Epidermal melanocyte (primary cell): ENCODE results near the gene AMHR2.

Source experiments
- DNase-seq: peaks from one replicate; pipeline ENCODE4 v3.0.0; 2011; ENCODE audit warnings: low spot score; ENCODE audit not compliant: insufficient read length

The AMHR2 gene

DNA sequence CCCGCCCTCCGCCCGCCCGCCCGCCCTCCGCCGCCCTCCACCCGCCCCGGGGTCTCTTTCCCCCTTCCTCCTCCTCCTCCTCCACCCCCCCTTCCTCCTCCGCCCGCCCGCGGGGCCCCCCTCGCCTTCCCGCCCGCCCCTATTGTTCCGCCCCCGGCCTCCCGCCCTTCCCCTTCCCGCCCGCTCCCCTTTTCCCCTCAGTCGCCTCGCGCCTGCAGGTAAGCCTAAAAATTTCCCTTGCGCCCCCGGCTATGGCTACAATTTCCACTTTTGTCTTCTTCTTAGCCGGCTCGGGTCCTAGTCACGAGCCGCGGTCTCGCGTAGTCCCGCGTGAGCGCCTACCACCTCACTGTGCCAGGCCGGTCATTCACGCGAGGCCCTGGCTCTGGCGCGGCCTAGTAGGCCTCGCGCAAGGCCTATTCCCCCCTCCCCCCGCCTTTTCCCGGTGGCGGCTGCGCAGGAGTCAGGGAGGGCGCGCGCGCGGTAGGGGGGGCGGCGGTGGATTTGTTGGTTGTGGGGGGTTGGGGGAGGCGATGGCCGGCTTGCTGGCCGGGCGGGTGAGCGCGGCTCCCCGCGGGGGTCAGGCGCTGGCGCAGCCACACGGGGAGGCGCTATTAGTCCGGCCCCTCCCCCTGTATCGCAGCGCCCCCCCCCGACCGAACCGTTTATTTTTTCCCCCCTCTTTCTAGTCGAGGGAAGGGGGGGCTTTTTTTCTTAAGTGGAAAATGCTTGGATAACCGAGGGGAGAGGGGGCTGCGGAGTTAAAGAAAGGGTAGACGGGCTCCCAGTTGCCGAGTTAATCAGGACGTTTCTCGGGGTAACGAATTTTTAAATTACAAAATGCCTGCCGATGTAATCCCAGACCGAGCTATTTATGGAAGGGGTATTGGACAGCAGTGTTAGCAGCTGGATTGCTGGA lies 28.8 kb downstream of the AMHR2 start:
- peak; percentile 82 for DNase-seq

DNA sequence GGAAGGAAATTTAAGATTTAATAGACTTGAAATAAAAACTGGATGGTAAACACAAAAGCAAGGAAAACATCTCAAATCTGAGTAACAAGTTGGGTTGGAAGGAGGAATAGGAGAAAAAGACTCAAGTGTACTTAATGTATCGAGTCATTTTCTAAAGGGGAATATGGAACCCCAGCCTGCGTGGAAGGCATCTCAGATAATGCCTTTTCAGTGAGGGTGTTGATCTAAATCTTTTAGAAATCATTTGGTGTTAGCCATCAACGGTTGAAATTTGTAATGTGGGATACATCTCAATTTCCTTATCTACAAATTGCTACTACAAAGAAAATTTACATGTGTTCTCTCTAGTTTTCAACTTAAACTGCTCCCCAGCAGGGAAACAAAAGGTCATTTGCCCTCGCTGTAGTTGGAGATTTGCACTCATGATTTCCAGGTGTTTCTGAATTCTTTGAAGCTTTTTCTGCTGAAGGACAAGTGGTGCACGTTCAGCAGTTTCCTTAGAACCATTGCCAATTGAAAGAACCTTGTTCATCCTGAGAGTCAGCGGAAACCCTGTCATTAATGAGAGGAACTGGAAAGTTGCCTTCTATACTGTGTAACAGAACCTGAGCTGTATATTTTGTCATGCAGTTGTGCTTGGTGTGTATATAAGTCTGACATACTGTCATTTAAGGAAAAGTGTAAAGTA lies 30.4 kb downstream of the AMHR2 start:
- no peak for DNase-seq

DNA sequence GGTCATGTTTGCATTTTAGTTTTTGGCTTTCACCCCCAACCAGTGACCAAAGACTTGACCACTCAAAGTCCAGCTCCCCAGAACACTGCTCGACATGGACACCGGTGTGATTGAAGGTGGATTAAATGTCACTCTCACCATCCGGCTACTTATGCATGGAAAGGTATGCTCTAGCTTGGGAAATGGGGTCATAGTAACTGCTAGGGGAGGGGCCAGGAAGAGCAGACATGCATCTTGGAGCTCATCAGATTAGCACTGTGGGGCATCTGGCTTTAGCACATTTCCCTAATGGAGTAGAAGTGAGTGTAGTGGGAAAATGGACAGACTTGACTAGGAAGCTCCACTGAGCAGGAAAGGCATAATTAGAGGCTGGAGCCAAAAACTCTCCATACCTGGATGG lies 31.1 kb downstream of the AMHR2 start:
- DNase-seq: no peak

DNA sequence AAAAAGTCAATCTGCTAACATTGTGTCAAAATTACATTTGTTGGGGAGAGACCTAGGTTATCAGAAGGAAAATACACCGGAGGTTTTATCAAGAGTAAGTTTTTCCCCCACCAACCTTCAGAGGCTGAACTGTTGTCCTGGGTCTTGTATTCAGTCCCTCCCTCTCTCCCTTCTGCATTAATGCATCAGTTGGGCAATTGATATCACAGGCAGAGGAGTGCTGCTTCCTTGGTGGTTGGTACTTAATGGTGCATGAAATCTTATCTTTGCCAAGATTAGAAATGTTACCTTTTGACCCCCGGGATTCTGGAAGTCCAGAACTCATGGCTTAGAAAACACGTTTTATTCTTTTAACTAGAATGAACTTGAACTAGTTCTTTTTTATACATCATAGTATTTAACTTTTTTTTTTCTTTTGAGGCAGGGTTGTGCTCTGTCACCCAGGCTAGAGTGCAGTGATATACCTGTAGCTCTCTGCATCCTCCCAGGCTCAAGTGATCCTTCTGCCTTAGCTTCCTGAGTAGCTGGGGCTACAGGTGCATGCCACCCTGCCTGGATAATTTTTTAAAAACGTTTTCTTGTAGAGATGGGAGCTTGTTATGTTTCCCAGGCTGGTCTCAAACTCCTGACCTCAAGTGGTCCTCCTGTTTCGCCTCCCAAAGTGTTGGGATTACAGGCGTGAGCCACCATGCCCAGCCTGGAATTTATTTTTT lies 33.2 kb downstream of the AMHR2 start:
- no peak for DNase-seq

DNA sequence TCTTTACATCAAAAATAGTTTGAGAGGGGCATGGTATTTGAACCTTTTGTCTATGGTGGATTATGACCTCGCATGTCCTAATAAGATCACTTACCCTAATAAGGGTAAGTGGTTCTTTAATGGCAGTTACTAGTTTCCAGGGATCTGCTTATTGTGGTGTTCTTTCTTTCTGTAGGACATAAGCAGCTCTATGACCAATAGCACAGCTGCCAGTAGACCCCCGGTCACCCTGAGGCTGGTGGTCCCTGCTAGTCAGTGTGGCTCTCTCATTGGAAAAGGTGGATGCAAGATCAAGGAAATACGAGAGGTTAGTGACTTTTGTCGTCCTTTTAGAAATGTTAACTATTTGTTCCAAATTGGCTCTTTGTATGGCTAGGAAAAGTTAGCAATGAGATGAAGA lies 35.4 kb downstream of the AMHR2 start:
- DNase-seq: no peak

DNA sequence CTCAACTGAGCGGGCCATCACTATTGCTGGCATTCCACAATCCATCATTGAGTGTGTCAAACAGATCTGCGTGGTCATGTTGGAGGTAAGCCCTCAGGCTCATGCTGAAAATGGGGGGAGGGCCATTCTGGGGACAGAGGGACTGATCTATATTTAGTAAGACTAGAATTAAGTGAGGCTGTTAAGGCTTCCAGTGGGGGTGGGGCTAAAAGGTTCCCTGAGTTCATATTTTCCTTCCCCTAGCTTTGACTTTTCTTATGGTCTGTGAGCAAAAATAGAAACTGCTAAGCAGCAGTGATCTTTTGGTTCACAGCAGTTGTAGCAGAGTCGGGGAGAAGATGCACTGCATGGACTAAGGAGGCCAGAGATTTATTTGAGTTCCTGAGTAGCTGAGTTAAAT lies 37.4 kb downstream of the AMHR2 start:
- DNase-seq: no peak

DNA sequence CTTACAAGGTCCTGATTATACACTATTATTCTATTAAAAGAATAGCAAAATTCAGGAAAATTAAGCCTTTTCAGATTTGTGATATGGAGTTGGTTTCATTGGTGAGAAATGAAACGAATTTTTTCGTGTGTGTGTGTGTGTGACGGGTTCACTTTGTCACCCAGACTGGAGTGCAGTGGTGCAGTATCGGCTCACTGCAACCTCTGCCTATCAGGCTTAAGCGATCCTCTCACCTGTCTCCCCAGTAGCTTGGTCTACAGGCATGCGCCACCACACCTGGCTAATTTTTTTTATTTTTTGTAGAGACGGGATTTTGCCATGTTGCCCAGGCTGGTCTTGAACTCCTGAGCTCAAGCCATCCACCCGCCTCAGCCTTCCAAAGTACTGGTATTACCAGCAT lies 37.9 kb downstream of the AMHR2 start:
- DNase-seq: no peak

DNA sequence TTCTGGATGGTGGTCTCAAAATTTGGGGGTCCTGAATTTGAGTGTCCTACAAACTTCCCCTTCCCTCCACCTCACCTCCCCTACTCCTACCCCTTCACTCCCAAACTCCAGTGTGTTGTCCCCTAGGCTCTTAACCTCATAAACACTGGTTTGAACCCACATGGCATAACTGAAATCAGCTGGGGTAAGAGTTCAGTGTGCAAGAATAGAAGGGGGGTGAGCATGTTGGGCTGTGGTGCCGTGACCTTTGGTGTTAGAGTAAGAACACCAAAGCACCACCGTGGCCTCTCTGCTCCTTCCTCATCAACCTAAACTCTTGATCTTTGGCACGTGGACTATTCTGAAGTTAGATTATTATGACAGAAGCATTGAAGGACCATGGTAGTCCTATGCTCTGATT lies 39.3 kb downstream of the AMHR2 start:
- no peak for DNase-seq

DNA sequence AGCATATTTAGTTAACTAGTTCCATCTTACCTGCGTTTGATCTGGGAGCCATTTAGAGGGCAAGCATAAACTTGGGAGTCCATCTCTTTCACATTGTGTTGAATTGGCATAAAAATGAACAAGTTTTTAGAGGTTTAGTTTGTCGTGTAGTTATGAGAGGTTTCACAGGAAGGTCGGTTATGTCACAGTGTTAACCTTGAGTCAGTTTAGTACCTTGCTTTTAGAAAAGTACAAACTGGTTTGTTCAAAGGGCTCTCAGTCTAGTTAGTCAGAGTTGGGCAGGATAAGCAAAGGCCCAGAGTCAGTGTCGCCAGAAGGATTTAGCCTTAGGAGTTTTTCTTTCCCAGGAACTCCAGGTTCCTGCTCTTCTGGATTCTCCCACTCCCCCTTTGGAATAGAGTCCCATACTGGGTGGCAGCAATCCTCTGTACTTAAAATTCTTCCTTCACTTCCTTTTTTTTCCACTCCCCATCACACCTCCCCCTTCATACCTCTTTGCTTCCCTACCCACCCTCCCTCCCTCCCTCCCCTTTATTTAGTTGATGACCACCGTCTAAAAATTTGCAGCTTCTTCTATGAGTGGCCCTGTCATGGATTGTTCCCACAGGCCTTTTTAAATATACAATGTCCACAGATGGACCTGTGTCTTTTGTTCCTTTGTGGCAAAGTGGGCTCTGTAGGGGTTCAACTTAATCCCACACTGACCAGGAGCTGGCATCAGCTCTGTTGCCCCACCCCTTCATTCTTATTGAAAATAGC lies 40.3 kb downstream of the AMHR2 start:
- DNase-seq: no peak

DNA sequence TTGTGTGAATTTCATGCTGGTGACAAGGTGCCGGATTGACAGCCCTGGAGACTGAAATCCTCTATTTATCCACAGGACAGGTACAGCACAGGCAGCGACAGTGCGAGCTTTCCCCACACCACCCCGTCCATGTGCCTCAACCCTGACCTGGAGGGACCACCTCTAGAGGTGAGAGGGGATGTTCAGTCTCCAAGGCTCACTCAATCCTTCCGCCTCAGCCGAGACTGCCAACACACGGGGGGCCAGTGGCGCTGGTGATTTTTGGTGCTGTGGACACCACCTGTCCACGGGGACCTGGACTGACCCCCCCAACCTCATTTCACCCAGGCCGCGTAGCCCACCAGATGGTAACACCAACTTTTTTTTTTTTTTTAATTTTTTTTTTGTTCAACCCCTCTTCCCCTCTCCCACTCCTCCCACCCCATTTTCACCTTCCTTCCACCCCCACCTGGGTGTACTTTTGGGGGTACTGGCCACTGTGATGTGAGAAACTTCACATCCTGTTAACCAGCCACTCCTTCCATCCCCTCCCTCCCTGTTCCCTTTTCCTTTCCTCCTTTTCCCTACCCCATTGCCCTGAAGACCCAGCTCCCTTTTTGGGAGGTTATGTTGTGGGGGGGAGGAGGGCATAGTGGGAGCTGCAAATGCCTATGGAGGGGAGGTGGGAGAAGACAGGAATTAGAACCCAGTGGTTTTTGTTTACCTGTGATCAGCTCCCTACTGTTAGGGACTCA lies 41.2 kb downstream of the AMHR2 start:
- no peak for DNase-seq

DNA sequence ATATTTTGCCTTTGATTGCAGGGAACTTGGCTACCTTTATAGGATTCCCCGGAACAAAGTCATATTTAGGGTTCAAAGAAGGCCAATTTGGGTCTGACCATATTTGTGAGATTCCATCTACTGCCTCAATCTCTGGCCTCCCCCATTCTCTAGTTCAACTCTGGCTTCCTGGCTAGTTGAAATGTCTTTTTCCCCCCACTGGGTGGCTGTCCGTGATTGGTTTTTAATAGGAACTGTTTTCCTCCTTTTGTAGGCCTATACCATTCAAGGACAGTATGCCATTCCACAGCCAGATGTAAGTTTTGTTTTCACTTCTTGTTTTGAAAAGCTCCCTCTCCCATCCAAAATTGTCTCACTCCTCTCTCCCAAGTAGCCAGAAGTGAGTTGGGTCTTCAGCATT lies 42.0 kb downstream of the AMHR2 start:
- no peak for DNase-seq

DNA sequence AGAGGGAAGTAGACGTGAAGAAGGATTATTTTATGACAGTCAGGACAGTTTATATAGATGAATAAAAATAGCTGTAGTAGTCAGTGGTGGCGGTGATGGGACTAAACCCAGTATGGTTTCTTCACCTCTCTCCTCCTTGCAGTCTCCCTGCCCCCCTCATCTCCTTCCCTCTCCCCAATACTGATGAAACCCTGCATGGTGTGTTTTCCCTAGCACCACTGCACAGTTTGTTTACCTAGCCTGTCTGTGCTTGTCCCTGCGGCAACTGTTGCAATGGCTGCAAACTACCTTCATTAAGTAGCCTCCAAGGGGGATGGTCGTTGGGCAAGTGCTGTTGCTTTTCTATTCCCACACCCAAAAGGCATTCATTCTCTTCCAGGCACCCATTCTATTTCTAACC lies 43.0 kb downstream of the AMHR2 start:
- no peak for DNase-seq

DNA sequence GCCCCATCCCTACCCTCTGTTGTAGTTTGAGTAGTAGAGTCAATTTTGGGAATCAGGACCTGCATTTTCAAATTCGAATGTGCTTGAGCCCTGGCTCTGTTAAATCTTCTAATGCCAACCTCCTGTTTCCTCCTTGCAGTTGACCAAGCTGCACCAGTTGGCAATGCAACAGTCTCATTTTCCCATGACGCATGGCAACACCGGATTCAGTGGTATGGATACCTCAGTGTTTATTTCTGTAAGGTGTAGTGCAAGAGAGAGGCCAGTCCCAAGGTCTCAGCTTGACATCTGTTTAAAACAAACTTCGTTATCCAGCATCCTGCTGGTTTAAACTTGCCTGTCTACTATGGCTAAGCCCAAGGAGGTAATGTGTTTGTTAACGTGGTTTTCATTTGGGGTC lies 43.4 kb downstream of the AMHR2 start:
- DNase-seq: no peak

DNA sequence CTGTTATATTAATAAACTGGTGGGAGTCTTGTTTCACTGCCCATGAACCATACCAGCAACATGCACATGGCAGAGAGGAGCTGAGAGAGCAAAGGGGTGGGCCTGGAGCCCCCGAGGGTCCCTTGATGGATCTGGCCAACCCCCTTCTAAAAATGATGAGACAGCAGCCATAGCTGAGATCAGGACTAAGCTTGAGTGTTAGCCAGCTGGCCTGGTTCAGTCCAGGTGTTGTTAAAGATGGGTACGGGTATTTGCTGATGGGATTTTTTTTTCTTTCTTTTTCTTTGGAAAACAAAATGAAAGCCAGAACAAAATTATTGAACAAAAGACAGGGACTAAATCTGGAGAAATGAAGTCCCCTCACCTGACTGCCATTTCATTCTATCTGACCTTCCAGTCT lies 44.2 kb downstream of the AMHR2 start:
- no peak for DNase-seq

DNA sequence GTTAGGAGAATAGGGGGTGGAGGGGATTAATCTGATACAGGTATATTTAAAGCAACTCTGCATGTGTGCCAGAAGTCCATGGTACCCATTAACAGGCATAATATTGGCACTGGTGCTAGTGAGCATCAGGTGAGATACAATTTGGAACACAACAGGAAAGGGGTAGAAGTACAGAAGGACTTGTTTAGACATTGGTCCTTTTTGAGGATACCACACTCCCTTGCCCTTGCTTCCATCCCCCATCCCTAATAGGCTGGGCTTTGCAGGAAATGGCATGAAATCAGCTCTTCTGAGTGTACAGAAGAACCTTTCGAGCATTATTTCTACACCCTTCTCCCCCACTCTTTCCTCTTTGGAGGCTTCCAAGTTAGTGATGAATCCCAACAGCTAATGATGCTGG lies 44.6 kb downstream of the AMHR2 start:
- no peak for DNase-seq

DNA sequence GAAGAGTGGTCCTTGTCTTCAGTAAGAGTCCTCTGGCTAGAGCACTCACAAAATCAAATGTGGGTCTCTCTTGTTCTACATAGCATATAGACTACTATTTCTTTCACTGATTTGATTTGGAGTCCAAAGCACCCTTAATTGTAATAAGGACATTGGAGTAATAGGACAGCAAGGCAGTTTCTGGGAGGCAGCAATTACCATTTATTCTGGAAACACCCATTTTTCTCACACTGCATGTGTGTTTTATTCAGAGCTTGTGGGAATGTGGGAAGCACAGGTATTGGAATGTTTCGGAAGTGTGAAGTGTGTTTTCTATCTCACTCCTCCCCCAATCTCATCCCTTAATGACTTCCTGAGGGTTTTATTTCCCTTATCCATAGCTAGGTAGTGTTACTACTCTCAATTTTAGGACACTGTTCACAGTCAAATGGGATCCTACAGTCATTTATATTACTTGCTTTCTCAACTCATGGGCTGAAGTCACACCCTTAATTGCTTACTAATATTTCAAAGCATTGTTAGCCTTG lies 48.5 kb downstream of the AMHR2 start:
- no peak for DNase-seq

DNA sequence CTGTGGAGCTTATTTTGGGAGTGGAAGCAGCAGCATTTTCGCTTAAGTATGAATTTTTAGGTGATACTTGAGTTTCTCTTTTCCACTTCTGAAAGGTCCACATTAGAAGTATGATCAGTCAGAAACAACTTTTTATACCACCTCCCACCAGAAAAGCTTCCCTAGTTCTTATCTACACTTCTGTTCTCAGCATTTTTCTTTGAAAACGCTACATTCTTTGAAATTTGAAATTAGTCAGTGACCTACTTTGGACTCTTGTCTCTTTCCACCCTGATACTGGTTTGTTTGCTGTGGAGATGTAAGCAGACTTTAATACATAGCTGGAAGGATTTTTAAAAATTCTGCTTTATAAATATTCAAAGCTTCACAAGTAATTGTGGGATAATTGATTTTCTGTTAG lies 50.4 kb downstream of the AMHR2 start:
- DNase-seq: no peak

DNA sequence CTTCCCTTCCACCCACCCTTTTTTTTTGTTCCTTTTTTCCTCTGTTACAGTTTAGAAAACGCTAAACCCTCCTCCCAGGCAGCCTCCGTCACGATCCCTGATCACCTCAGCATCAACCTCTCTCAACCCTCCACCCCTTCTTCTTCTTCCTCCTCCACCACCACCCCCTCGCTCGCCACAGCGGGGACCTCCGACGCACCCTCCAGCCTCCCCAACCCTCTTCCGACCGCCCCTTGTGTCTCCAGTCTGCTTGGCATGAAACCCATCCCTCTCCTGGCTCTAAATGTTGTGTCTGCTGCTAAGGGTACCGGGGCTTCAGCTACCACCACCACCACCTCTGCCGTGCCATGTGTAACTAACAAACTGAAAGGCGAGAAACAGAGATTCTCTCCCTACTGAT lies 51.2 kb downstream of the AMHR2 start:
- DNase-seq: no peak

DNA sequence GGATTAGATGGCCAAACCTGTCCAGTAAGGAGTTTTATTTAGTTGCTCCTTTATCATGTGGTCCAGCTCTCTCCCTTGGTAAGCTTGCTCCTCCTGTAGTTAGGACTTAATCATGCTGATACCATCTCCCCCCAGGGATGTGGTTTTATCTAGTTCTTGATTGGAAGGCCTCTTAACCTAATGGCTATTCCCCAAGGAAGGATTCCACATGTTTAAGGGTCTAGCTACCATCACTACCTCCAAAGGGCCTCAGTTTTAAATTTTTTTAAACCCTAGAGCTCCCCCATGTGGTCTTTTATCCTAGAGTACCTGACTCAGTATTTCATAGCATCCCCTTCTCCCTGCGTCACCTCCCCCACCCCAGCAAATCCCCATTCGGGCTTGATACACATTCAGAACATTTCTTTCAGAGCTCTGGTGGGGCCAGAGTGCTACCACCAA lies 53.1 kb downstream of the AMHR2 start:
- DNase-seq: no peak

DNA sequence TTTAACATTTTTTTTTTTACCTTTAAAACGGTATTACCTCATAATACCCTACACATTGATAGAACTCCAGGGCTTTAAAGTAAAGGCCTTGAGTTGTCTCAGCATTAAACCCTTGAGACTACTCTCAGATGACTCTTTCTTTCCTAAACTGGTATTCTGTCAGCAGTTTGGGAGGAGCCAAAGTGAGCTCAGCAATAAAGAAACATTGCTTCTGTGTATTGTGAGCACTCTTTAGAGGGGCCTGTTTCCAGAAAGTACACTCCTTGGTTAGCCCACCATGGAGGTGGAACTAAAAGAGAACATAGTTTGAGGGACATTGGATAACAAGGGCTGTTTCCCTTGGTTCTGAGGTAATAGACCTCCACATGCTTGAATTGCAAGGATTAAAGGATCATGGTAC lies 55.2 kb downstream of the AMHR2 start:
- DNase-seq: no peak

DNA sequence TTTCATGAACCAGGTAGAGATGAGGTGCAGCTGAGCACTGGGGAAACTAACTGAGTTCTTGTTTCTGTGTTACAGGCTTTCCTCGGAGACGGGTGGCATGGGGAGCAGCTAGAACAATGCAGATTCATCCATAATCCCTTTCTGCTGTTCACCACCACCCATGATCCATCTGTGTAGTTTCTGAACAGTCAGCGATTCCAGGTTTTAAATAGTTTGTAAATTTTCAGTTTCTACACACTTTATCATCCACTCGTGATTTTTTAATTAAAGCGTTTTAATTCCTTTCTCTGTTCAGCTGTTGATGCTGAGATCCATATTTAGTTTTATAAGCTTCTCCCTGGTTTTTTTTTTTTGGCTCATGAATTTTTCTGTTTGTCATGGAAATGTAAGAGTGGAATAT lies 55.7 kb downstream of the AMHR2 start:
- no peak for DNase-seq
